ENCODE results near the gene SLC30A5. TPM values are rescaled to one million over a fixed set of nuclear protein-coding genes. Genes with fewer than 3 reads are reported as not detected.

The SLC30A5 gene
- total and polyA plus RNA-seq, 2 donors (not counting 3 experiments of a cell fraction or from before 2014, with no cell fraction given) = 33.0 to 37.0 TPM

DNA sequence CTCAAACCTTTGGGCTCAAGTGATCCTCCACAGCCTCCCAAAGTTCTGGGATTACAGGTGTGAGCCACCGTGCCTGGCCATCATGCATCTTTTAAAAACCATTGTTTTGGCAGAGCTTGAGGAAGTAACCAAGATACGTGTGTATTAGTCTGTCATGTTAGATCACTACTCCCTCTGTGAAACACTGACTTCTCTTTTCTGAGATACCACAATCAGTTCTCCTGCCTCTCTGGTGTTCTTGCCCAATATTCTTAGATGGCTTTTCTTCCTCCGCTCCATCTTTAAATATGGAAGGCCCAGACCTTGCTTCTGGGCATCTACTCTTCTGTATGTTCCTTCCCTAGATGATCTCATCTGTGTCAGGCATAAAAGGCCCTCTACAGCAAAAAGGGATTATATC lies 58.9 kb downstream of the SLC30A5 start:
- Histone ChIP-seq H3K79me2 (ENCODE audit: control insufficient read depth, insufficient read depth, low read length) (no peaks in the 10 kb centered on the region), H3K27ac (ENCODE audit: insufficient read depth, low read depth, low read length) (no peak overlapping the region), H3K9ac (replicated peaks; ENCODE audit: extremely low read depth, insufficient read depth, low read length) (no peak overlapping the region), H3K27me3 (ENCODE audit: control insufficient read depth in 2 of 2, insufficient read depth in 2 of 2, low read length in 2 of 2) (no peaks in the 10 kb centered on the region), H3K4me1 (ENCODE audit: control insufficient read depth, extremely low read depth, insufficient read depth, low read length) (no peaks in the 10 kb centered on the region), H4K20me1 (replicated peaks; ENCODE audit: control insufficient read depth, extremely low read depth, insufficient read depth, low read length) (no peaks in the 10 kb centered on the region), H3K9me1 (replicated peaks; ENCODE audit: control insufficient read depth, extremely low read depth, insufficient read depth, low read length) (no peaks in the 10 kb centered on the region), H3K4me2 (ENCODE audit: insufficient read depth, low read length) (no peak overlapping the region), H3K4me3 (replicated peaks in 1 of 3; ENCODE audit: insufficient read depth in 1 of 3, low read depth in 1 of 3, low read length in 3 of 3) (no peak overlapping the region), H2AFZ (ENCODE audit: low read depth, low read length) (no peak overlapping the region), H3K9me3 (replicated peaks; ENCODE audit: control insufficient read depth, insufficient read depth, low read length) (no peaks in the 10 kb centered on the region), H3K36me3 (ENCODE audit: control insufficient read depth in 2 of 2, extremely low read depth in 1 of 2, insufficient read depth in 2 of 2, low read length in 2 of 2) (no peaks in the 10 kb centered on the region)
- no TSS peak for BruUV-seq (replicated peaks)
- intact Hi-C loops (cut with micrococcal nuclease) = no loop called here
- DNase-seq (ENCODE audit: low read depth, low spot score) (no peak), FAIRE-seq (no peak)
- dilution Hi-C loops (cut with MboI; ENCODE audit: extremely low pct_ligation_motif_present, low sequenced_read_pairs) = no loop called here
- POLR2A ChIA-PET = no interaction called here
- CTCF ChIA-PET = no interaction called here
- TF ChIP-seq, protein P1, sequence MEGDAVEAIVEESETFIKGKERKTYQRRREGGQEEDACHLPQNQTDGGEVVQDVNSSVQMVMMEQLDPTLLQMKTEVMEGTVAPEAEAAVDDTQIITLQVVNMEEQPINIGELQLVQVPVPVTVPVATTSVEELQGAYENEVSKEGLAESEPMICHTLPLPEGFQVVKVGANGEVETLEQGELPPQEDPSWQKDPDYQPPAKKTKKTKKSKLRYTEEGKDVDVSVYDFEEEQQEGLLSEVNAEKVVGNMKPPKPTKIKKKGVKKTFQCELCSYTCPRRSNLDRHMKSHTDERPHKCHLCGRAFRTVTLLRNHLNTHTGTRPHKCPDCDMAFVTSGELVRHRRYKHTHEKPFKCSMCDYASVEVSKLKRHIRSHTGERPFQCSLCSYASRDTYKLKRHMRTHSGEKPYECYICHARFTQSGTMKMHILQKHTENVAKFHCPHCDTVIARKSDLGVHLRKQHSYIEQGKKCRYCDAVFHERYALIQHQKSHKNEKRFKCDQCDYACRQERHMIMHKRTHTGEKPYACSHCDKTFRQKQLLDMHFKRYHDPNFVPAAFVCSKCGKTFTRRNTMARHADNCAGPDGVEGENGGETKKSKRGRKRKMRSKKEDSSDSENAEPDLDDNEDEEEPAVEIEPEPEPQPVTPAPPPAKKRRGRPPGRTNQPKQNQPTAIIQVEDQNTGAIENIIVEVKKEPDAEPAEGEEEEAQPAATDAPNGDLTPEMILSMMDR (IDR thresholded peaks at IDR 0.05; ENCODE audit: extremely low read depth in 1 of 2, insufficient read depth in 1 of 2, low read depth in 1 of 2, low read length in 2 of 2) = no peak
- TF ChIP-seq FOS (IDR thresholded peaks at IDR 0.05; ENCODE audit: borderline replicate concordance, insufficient read depth, low read length) (no peak), EZH2 (IDR thresholded peaks at IDR 0.05; ENCODE audit: borderline replicate concordance, low read depth, low read length, severe bottlenecking) (no peak), MYC (IDR thresholded peaks at IDR 0.05; ENCODE audit: low read depth, low read length) (no peak), GATA2 (IDR thresholded peaks at IDR 0.05; ENCODE audit: insufficient read depth, insufficient read length, low read depth, low read length) (no peak), POLR2A (IDR thresholded peaks at IDR 0.05; ENCODE audit: low read depth, low read length) (no peak), JUN (IDR thresholded peaks at IDR 0.05; ENCODE audit: borderline replicate concordance, insufficient read depth, insufficient read length, low read depth) (no peak)
- TF ChIP-seq, protein P2, sequence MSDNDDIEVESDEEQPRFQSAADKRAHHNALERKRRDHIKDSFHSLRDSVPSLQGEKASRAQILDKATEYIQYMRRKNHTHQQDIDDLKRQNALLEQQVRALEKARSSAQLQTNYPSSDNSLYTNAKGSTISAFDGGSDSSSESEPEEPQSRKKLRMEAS (IDR thresholded peaks at IDR 0.05; ENCODE audit: insufficient read depth, insufficient read length) = no peak

All from endothelial cell of umbilical vein (primary cell).